AG20443 (cell line): ENCODE data around the gene BCL2.
A peak's percentile ranks its signal among the peaks of the same experiment; 100 is the strongest.

Source experiments
- DNase-seq: peaks from one replicate; pipeline ENCODE4 v3.0.0; 2012; ENCODE audit warnings: low spot score, mixed read lengths

Gene BCL2

DNA sequence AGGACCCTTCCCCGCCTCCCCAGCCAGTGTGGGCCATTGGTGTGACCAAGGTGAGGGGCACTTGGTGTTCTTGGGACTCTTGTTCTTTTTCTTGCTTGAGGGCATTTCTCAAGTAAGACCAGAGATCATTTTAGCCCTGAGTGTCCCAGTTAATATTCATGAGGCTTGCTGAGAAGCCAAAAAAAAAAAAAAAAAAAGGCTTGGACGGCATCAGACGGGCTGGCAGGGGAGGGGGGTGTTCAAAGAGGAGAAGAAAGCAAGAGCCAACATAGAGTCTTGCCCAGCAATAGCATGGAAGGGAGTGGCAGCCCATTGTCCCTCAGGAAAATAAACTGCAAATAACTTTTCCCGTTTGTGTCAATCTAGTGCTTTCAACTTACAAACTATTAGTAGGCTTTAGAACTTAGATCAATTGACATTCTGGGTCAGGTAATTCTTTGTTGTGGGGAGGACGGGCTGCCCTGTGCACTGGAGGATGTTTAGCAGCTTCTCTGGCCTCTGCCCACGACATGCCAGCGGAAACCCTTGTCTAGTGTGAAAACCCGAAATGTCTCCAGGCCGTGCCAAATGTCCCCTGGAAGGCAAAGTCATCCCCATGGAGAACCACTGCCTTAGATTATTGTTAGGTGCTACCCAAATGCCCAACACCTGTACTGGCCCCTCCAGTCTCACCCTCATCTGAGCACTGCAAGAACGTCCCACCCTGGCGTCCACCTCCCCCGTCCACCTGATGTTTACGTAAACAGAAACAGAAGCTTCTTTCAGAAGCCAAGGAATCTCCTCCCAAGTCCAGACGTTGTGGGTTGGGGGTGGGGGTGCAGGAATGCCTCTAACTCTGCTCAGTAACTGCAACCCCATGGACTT is 163.4 kb downstream of the BCL2 start:
- DNase-seq, result no peak

DNA sequence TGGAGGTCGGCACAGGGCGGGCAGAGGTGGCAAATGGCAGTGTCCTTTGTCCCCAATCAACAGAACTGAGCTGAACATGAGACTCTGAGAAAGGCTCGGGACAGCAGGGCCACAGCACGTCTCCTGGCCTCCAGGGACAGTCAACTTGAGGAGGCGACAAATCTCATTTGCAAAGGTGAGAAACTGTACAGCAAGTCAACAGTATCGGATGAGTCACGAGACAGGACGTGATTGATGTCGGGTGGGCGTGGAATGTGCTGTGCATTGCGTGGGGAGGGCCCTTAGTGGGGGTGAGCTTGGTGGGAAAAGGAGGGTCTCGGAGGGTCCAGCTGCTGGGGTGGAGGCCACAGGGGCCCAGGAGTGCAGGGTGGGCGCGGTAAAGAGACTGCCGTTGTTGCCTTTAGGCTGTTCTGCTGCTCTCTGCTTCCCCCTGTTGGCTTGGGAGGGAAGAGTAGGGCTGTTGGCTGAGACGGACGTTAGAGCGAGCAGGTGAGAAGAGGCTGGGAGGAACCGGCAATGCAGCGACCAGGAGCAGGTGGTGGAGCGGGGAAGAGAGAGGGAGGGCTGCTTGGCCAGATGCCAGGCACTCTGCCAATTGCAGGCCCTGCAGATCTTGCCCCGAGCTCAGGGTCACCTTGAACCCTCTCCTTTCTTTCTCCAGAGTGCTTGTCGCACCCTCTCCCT is 164.3 kb downstream of the BCL2 start:
- peak; percentile 59 for DNase-seq

DNA sequence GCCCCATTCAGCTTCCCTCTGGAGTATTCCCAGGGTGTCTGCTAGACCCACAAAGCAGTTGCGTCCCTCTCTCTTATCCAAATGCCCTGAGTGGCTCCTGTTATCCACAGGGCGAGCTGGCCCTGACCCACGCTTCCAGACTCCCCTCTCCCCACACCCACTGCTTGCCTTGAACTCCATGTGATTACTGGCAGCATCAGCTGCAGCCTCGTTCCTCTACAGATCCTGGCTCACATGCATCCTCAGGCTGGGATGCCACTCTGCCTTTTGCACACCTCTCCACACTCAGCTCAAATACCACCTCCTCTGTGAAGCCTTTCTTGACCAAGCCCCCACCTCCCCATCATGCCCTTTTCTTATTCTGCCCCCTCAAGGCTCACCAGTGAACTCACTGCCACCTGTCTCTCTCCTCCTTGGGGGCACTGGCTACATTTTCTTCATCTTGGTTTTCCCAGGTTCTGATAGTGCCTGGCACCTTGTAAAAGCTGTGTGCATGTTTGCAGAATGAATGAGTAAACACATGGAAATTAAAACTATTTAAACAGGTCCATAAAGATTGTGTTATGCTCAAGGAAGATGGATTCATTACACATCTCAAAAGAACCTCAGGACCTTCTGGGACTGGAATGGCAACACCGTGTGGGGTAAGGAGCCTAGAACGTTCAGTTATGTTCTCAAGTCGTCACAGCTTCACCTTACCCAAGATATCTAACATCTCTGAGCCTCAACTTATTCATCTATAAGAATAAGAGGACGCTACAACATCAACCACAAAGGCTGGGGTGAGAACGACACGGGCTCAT is 165.0 kb downstream of the BCL2 start:
- DNase-seq, result no peak

DNA sequence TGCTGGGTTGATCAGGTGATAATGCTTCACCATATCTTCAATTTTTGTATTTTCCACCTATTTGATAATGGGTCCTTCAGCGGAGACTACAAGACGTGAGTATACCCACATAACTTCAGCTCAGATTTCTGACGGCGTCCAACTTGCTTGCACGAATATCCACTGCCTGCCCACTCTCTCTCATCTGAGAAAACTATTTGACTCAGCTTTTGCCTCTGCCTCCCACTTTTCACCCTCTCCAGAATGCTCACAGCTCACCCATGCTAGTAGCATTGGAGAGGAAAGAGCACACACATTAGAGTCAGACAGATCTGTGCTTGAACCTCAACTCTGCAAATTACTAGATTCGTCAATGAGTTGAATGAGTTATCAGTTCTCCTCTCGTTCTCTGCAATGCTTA is 166.8 kb downstream of the BCL2 start:
- DNase-seq, result no peak

DNA sequence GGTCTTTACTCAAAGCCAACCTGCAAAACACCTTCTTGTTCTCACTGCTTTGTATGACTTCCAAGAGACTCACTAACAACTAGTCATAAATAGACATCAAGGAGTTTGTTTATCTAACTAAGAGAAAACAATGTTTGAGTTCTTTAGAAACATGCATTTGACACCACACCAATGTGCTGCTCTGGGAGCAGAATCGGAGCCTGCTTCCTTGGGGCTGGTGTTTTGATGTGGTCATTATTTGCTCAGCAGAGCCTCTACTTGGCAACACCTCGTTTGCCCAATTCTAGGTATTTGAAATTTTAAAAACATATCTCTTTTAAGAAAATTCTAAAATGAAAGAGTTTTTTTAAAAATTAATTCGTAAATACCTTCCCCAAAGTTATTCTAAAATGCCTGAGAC is 167.5 kb downstream of the BCL2 start:
- DNase-seq, result no peak

DNA sequence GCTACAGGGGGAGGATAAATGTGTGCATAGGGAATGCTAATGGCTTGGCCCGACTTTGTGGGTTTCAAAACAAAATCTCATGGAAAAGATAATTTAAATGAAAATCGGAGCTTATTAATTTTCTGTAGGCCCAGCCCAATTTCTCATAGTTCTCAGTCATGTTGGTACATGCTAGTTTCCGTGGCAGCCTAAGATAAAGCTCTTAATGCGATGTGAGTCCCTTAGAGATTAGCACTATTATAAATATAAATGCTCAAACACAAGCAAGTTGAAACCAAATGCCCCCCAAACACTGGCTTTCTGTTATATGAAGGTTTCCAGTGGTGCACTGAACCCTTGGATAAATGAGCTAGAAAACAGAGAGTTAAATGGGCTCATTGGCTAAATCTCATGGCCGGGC is 168.0 kb downstream of the BCL2 start:
- no peak for DNase-seq

DNA sequence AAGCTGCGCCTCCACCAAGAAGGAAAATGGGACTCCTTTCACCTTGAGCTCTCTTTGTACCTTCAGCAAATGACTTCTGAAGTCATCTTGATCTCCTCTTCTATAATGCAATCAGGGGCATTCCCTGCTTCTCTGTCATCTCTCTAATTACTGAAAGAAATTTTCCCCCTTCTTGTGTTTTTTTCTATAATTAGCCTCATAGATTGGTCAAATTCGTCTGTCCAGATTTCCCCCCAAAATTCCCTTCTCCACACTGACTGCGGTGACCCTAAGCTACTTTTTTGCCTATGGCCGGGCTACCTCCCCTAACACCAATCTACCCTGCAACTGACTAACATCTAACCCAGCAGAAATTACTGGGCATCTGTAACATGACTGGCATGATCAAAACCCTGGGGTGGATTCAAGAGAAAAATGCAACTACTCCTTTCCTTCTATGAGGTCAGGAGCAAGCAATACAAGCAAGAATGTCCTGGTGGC is 168.6 kb downstream of the BCL2 start:
- DNase-seq, result no peak

DNA sequence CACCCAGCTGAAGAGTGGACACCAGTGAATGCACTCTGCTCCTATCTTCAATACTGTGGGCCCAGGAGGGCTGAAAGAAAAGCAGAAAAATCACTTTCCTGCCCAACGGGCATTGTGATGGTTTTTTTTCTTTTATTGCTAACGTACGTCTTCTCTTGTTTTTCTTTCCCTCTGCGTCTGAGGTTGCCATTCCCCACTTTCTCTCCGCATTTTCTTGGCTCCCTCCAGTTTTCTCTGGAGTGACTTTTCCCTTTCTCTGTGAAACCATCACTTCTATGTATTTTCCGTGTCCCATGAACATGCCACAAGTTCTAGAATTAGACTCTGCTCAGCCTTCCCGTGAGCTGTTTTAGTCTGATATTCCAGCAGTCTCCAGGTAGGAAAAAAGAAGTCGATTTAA is 169.2 kb downstream of the BCL2 start:
- no peak for DNase-seq

DNA sequence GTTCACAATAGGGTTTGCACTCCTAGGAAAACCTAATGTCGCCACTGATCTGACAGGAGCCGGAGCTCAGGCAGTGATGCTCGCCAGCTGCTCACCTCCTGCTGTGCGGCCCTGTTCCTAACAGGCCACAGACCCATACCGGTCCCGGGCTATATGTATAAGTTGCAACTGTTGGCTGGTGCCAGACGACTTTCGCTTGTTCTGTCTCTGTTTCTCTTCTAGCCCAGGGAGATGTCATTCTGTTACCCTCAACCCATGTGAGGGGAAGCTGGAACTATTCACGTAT is 170.3 kb downstream of the BCL2 start:
- no peak for DNase-seq

DNA sequence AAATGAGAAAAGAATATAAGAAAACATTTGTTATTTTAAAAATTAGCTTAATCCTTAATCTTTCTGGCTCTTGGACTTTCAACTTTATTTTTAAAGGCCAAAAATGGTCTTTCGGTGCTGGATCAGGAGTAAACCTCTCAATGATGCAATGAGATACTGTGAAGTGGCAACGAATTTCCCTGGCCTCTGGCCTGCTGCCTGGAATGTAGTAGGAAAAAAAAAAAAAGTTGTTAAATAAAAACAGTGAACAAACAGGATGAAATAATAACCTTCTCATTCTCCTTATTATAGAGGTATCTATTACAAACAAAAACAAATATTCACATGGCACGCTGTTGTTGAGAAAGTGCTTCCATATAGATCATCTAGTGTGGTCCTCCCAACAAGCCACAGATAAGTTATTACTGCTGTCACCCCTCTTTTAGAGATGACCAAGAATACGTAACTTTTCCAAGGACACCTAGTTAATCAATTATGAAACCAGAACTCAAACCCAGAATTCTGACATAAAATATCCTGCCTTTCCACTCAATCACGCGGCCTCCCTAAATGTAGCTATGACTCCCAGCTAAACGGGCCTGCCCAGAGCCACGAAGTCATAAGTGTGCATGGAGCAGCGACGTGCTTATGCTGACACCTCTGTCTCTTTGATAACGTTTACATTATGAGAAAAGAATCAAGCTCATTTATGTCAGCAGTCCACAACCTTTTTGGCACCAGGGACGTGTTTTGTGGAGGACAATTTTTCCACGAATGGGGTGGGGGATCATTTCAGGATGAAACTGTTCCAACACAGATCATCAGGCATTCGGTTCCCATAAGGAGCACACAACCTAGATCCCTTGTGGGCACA is 170.9 kb downstream of the BCL2 start:
- DNase-seq, result peak; percentile 85

DNA sequence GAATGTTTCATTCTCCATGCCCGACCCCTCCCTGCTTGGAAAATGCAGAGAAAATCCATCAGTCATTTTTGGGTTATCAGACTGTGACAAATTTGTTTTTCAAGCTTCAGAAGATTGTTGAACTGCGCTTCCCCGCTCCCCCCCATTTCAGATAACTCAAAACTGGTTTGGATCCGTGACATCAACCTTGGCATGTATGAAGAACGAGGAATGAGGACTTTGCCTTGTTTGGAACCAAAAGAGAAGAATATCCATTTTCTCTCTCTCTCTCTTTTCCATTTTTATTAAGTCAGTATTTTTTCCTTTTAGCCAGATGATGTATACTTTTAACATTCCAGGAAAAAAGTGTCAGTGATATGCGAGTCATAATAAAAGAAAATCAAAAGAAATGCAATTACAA is 171.6 kb downstream of the BCL2 start:
- no peak for DNase-seq

DNA sequence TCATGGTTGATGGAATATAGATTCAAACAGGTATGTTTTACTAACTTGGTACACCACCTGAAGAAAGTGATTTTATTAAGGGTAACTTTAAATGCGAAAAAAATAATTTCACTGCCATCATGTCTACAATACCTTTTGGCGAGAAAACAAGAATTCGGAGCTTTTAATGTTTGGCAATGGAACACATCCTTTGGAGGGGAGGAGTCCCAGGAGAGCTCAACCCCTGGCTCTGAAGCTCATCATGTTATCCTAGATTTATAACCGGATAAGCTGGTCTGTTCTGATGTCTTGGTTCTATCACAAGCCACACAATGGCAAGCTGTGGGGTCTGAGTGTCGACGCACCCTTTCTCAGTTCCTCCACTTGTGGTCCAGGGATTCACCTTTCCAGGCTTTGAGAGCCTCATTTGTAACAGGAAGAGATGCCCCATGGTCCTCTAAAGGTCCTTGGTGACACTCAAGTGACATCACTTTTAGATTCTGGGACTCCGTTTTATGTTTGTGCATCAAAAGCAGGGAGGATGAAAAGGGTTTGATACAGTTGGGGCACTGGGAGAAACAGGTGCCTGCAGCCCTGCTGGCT is 172.7 kb downstream of the BCL2 start:
- no peak for DNase-seq

DNA sequence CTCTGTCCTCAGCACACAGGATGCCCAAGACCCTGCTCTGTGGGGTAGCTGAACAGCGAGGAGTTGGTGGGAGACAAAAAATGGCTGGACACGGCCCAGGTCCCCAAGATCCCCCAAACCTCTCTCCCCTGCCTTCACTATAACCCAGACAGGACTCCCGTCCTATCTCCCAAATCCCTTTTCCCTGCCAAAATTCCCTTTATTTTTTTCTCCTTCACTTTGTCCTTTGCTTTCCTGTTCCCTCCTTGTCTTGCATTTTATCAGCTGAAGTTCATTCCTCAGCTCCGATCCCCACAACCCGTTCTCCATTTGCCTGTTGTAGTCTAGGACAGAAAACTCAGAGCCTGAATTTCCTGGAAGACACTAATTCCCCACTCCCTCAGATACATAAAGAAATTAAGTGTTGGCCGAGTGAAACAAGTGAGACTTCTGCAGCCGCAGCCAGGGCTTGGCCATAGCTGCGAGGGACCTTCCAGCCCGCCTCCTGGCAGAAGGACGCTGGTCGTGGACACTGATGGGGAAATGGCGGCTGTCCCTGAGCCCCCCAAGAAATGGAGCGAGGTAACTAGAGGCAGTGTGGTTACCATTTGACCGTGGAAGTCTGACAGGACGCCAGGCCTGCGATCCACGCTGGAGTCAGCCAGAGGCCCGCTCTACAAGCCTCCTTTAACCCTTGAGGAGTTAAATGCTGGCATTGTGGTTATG is 173.6 kb downstream of the BCL2 start:
- DNase-seq, result no peak

DNA sequence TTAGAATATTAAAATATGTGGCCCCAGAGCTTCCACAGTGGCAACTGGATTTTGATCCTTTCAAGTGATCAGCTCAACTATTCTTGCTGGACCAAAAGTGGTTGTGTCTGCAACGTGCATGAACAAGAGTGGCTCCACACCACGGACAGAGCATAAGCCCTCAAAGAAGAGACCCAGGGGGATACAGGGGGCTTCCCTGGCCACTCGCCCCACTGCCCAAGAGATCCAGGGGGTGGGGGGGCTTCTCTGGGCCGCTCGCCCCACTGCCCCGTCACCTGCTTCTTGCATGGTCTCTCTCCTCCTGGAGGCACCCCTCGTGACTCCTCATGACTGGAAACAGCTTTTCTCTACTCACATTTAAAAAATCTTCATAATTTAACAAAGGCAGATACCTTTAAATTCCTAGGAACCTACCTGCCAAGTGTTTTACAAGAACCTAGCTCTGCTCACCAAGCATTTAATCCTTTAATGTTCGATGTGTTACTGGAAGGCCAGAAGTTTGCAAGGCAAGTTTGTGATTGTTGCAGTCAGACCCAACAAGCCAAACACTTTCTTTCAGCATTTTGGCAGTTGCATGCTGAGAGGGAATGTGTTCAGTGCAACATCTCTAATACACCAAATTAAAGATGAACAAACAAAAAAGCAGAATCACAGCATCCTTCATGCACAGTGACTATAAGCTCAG is 174.3 kb downstream of the BCL2 start:
- DNase-seq, result no peak

DNA sequence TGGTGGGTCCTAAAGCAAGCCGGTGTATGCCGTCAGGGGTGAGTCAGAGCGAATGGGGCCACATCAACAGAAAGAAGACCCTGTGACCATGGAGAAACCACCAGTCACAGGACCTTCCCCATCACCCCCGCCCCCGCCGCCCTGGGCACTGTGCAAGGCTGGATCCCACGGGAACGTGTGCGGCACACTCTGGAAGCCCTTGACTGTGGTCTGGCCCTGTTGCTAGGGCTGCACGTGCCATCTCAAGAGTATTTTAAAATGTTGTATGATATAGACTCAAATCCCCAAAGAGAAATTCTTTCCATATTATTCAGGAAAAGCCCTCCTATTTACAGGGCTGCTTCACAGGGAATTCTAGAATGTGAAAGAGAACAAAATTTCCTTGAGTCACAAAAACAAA is 174.8 kb downstream of the BCL2 start:
- no peak for DNase-seq

DNA sequence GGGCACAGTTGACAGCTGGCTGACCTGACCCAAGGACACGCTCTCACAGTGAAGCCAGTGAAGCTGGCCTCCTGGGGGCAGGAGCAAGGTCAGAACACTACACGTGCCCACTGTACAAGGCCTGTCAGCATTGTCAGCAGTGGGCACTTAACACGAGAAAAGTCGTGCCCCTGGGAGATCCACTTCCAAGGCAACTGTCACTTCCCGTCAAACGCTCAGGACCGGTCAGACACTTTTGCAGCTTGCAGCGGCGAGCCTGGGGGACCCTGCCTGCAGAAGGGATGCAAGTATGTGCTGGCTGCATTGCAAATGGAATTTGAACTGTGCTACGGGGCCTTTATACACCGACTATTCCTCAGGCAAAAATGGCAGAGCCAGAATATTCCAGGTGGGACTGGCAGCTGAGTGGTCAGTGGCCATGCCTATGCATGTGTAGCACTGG is 176.2 kb downstream of the BCL2 start:
- no peak for DNase-seq

DNA sequence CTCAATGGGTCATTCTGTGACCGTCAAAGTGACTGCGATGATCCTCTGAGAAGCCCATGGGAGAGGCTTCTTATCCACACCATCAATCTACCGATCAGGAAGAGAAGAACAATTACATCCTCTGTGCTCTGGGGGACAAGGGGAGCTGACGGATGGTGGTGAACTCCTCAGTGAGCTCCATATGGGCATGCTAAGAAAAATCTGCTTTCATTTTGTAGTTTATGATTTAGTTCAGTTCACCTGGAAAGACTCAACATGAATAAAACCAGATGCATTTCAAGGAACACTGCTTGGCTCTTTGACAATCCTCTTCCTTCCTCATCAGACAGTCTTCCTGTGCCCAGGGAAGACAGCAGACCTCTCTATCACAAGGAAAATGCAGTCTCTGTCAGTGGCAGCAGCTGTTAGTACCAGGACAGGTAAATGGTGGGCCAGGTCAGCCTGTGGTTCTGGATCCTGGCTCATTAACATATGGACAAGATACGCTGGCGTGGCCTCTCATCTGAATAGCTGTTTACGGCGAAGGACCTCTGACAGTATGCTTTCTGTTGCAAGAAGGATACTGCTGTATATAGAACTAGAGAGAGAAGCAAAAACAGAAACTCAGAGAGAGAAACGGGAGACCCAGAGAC is 176.9 kb downstream of the BCL2 start:
- DNase-seq, result no peak

DNA sequence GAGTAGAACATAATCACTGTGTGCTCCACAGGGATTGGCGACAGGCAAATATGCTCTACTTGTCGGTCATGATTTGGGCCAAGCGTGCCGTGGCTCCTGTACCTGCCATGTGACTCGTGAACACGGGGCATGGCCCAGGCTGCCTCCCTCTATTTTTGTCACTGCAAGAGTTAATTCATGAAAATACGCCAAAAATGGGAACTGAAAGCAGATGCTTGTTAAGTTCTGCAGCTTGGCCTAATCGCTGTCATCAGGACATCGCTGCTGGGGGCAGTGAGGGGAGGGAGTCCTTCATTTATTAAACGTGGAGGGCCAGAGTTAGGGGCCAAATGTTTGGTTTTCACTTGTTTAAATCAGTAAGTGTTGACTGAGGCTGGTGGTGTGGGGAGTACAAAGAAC is 177.8 kb downstream of the BCL2 start:
- DNase-seq, result no peak

DNA sequence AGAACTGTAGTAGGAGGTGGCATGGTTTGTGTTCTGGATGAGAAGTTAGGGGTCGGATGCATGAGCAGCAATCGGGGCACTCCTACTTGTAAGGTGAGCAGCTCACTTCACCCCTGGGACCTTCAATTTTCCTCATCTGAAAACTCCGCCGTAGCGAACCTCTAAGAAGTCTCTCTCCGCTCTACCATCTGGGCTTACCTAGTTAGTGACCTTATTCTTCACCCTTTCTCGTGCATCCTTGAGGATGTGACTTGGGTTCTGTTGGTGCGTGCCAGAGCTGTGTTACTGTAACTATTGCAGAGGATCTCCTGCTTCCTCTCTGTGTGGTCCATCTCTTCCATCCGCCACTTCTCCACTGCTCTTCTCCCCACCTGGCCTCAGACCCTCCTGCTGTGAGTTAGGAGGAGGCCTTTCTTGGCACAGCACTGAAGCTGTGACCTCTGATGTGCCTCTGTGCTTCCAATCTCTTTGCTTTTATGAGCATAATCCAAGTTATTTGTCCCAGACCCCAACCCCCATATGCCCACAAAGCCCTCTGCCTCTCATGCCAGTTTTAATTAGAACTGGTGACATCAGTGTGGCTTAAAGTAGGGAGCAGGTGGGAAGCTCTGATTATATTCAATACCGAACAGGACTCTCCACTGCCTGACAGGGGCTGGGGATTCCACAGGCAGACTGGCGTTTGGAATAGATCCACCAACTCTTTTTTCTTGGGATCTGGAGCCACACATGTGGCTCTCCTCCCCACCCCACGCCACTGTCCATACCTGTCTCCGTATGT is 178.4 kb downstream of the BCL2 start:
- DNase-seq, result no peak
